WI38 (cell line): ENCODE data around the gene LEAP2.

Experiments used
- H3K4me3 ChIP-seq: 2 replicates; pipeline ENCODE4 v1.5.1; 2011; ENCODE audit warnings: low read depth, mild to moderate bottlenecking, control low read depth, low read length
- CTCF ChIP-seq: IDR thresholded peaks from 2 replicates; pipeline ENCODE4 v1.5.1; 2012; ENCODE audit warnings: low read depth, mild to moderate bottlenecking, control low read depth, low read length

The LEAP2 gene

GRCh38 chr5:132884548-132884947, 11.1 kb downstream of the LEAP2 start:
- no peak overlapping the region for H3K4me3 ChIP-seq
- TF ChIP-seq CTCF = no peak

- H3K4me3 ChIP-seq = no peak overlapping the region
- TF ChIP-seq CTCF = no peak
Observed at GRCh38 chr5:132886064-132886823, 12.8 kb downstream of the LEAP2 start.

GRCh38 chr5:132887283-132887682, 13.8 kb downstream of the LEAP2 start:
- H3K4me3 ChIP-seq = no peak overlapping the region
- no peak for TF ChIP-seq CTCF

GRCh38 chr5:132889501-132889900, 16.0 kb downstream of the LEAP2 start:
- H3K4me3 ChIP-seq = no peak overlapping the region
- TF ChIP-seq CTCF = no peak

- TF ChIP-seq CTCF = no peak
- no peak overlapping the region for H3K4me3 ChIP-seq
Observed at GRCh38 chr5:132890817-132891216, 17.3 kb downstream of the LEAP2 start.

- no peak overlapping the region for H3K4me3 ChIP-seq
- no peak for TF ChIP-seq CTCF
Observed at GRCh38 chr5:132895719-132896305, 22.3 kb downstream of the LEAP2 start.

- H3K4me3 ChIP-seq = no peak overlapping the region
- no peak for TF ChIP-seq CTCF
Observed at GRCh38 chr5:132896685-132897084, 23.2 kb downstream of the LEAP2 start.
